Measurements from ENCODE around the gene ENPP3. TPM values are rescaled to one million over a fixed set of nuclear protein-coding genes. Genes with fewer than 3 reads are reported as not detected.

Gene ENPP3
- polyA plus RNA-seq, 1 experiment, result not detected

- Histone ChIP-seq H3K36me3 (ENCODE audit: control insufficient read depth, insufficient read depth, low read length) (no peaks in the 10 kb centered on the region), H3K4me3 (ENCODE audit: low read depth, low read length) (no peak overlapping the region), H3K27me3 (ENCODE audit: control insufficient read depth, insufficient read depth, low read length) (no peaks in the 10 kb centered on the region)
- CTCF ChIA-PET, result interaction anchor here (1.6 kb wide), 1 partner anchor 67 kb away, joined by 3 read pairs; no protein-coding TSS in a partner anchor
- no peak for DNase-seq (ENCODE audit: low read depth)
- POLR2A ChIA-PET, result no interaction called here
- no peak for TF ChIP-seq CTCF (IDR thresholded peaks at IDR 0.05; ENCODE audit: insufficient read depth, low read depth, low read length)
Observed at GRCh38 chr6:131761762-131762067, 124.6 kb downstream of the ENPP3 start.

GRCh38 chr6:131762984-131763383 is 125.9 kb downstream of the ENPP3 start:
- no peak for DNase-seq (ENCODE audit: low read depth)
- H3K36me3 ChIP-seq (ENCODE audit: control insufficient read depth, insufficient read depth, low read length), result no peaks in the 10 kb centered on the region
- CTCF ChIA-PET, result interaction anchor here (0.7 to 1.6 kb wide), 2 partner anchors 25 to 68 kb away, joined by 3 read pairs; no protein-coding TSS in a partner anchor
- no peaks in the 10 kb centered on the region for H3K27me3 ChIP-seq (ENCODE audit: control insufficient read depth, insufficient read depth, low read length)
- POLR2A ChIA-PET, result no interaction called here
- no peak for TF ChIP-seq CTCF (IDR thresholded peaks at IDR 0.05; ENCODE audit: insufficient read depth, low read depth, low read length)
- H3K4me3 ChIP-seq (ENCODE audit: low read depth, low read length), result no peak overlapping the region

GRCh38 chr6:131763749-131764148 is 126.6 kb downstream of the ENPP3 start:
- Histone ChIP-seq H3K36me3 (ENCODE audit: control insufficient read depth, insufficient read depth, low read length) (no peaks in the 10 kb centered on the region), H3K27me3 (ENCODE audit: control insufficient read depth, insufficient read depth, low read length) (no peaks in the 10 kb centered on the region), H3K4me3 (ENCODE audit: low read depth, low read length) (no peak overlapping the region)
- POLR2A ChIA-PET, result no interaction called here
- no peak for DNase-seq (ENCODE audit: low read depth)
- no peak for TF ChIP-seq CTCF (IDR thresholded peaks at IDR 0.05; ENCODE audit: insufficient read depth, low read depth, low read length)
- CTCF ChIA-PET, result interaction anchor here (1.5 kb wide), 1 partner anchor 68 kb away, joined by 7 read pairs; no protein-coding TSS in a partner anchor

GRCh38 chr6:131764350-131764749 is 127.2 kb downstream of the ENPP3 start:
- Histone ChIP-seq H3K27me3 (ENCODE audit: control insufficient read depth, insufficient read depth, low read length) (no peaks in the 10 kb centered on the region), H3K36me3 (ENCODE audit: control insufficient read depth, insufficient read depth, low read length) (no peaks in the 10 kb centered on the region), H3K4me3 (ENCODE audit: low read depth, low read length) (no peak overlapping the region)
- DNase-seq (ENCODE audit: low read depth), result no peak
- CTCF ChIA-PET, result interaction anchor here (1.1 to 1.5 kb wide), 2 partner anchors 9 to 69 kb away, joined by 3 to 7 read pairs; no protein-coding TSS in a partner anchor
- POLR2A ChIA-PET, result no interaction called here
- no peak for TF ChIP-seq CTCF (IDR thresholded peaks at IDR 0.05; ENCODE audit: insufficient read depth, low read depth, low read length)

- no peak overlapping the region for H3K4me3 ChIP-seq (ENCODE audit: low read depth, low read length)
- ChIA-PET CTCF (interaction anchor here (1.1 to 1.5 kb wide), 2 partner anchors 9 to 70 kb away, joined by 3 to 7 read pairs; no protein-coding TSS in a partner anchor), POLR2A (interaction anchor here (0.7 kb wide), 1 partner anchor 23 kb away, joined by 3 read pairs; no protein-coding TSS in a partner anchor)
- no peaks in the 10 kb centered on the region for H3K36me3 ChIP-seq (ENCODE audit: control insufficient read depth, insufficient read depth, low read length)
- no peak for TF ChIP-seq CTCF (IDR thresholded peaks at IDR 0.05; ENCODE audit: insufficient read depth, low read depth, low read length)
- no peaks in the 10 kb centered on the region for H3K27me3 ChIP-seq (ENCODE audit: control insufficient read depth, insufficient read depth, low read length)
- DNase-seq (ENCODE audit: low read depth), result peak; percentile 67
Observed at GRCh38 chr6:131765081-131765803, 128.1 kb downstream of the ENPP3 start.
